Stimulated activated naive CD8-positive, alpha-beta T cell treated with anti-CD3 and anti-CD28 coated beads, Interleukin-15, Interleukin-2, amounts not matched to agents 100 U/mL and 50 U/mL, for 24 hours (primary cell): ENCODE data around the gene ATRNL1.
A peak's percentile ranks its signal among the peaks of the same experiment; 100 is the strongest.

ENCODE experiments used
- ATAC-seq: fragments of 150-1000 bp; cut with Tn5 transposase; one replicate; pipeline ENCODE4 v1.10.0; 2021
- DNase-seq: peaks from one replicate; pipeline ENCODE4 v3.0.0; 2021

ATRNL1 gene, protein sequence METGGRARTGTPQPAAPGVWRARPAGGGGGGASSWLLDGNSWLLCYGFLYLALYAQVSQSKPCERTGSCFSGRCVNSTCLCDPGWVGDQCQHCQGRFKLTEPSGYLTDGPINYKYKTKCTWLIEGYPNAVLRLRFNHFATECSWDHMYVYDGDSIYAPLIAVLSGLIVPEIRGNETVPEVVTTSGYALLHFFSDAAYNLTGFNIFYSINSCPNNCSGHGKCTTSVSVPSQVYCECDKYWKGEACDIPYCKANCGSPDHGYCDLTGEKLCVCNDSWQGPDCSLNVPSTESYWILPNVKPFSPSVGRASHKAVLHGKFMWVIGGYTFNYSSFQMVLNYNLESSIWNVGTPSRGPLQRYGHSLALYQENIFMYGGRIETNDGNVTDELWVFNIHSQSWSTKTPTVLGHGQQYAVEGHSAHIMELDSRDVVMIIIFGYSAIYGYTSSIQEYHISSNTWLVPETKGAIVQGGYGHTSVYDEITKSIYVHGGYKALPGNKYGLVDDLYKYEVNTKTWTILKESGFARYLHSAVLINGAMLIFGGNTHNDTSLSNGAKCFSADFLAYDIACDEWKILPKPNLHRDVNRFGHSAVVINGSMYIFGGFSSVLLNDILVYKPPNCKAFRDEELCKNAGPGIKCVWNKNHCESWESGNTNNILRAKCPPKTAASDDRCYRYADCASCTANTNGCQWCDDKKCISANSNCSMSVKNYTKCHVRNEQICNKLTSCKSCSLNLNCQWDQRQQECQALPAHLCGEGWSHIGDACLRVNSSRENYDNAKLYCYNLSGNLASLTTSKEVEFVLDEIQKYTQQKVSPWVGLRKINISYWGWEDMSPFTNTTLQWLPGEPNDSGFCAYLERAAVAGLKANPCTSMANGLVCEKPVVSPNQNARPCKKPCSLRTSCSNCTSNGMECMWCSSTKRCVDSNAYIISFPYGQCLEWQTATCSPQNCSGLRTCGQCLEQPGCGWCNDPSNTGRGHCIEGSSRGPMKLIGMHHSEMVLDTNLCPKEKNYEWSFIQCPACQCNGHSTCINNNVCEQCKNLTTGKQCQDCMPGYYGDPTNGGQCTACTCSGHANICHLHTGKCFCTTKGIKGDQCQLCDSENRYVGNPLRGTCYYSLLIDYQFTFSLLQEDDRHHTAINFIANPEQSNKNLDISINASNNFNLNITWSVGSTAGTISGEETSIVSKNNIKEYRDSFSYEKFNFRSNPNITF (N-terminal part only)

DNA sequence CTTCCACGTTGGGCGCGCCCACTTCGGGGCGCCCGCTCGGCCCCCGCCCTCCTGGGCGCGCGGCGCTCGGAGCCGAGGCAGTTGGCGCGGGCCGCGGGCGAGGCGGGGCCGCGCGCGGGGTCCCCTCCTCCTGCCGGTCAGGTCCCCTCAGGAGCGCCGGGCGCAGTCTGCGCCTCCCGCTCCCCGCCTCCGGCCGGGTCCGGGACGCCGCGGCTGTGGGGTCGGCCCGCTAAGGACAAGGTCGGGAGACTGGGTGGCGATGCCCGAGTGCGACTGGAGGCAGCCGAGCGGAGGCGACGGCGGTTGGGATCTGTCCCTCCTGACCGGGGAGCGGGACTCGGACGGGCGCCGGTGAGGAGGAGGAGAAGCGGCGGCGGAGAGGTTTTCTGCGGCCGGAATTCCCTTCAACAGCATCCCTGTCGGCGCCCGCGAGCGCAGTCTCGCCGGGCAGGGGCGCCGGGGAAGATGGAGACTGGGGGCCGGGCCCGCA lies at the start of gene ATRNL1:
Gene ATRNL1 (plus strand): TSS at position 80 of the 490 bp plus-strand sequence. CDS start 386 bp downstream, at position 466.
- ATAC-seq, result peak; percentile 53
- DNase-seq, result no peak

DNA sequence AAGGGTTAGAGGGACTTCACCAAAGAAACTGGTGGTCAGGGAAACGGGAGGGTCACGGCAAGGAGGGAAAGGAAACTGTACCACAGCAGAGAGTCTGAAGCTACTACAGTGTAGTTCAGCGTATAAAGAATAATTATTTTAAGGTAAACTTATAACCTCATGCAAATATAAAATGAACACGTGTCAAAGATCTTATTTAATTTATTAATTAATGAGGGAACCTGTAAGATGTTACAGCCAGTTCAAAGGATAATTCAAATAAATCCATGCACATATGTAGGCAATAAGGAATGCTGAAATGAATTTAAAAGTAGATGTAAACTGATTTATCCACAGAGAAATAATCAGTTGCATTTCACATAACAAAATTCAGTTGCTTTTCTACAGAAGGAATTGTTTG lies 49.4 kb upstream of the ATRNL1 start:
- ATAC-seq (no peak), DNase-seq (no peak)

DNA sequence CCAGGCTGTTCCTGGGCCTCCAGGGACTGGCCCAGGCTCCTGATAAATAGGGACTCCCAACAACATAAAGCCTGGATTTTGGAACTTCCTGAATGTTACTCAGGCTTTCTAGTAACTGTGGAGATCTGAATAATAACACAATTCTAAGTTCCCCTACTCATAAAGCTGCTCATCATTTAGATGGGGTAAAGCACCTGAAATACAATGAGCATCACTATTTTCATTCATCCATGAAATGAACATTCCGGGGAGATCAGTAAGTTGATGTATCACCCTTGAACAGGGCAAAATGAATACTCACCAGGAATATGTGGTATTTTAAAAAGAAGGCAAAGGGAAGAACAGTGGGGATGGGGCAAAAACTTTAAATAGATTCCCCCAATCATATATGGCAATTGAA lies 48.3 kb upstream of the ATRNL1 start:
- ATAC-seq (no peak), DNase-seq (no peak)

DNA sequence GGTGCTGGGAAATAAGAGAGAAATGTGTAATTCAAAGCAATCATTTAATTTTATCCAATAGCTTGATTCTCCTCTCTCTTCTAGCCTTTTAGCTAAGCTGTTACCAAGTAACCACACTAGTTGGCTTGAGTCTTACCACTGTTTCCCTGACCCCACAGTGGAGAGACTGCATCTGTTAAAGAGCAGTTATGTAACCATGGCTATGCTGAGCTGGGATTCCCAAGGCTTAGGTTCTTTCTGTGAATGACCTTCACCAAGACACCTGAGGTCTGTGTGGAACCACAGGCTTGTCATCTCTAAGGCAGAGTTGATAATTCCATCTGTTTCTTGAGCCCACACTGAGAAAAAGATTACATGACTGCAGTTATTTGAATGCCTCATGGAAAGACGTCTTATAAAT lies 47.7 kb upstream of the ATRNL1 start:
- ATAC-seq (no peak), DNase-seq (no peak)

DNA sequence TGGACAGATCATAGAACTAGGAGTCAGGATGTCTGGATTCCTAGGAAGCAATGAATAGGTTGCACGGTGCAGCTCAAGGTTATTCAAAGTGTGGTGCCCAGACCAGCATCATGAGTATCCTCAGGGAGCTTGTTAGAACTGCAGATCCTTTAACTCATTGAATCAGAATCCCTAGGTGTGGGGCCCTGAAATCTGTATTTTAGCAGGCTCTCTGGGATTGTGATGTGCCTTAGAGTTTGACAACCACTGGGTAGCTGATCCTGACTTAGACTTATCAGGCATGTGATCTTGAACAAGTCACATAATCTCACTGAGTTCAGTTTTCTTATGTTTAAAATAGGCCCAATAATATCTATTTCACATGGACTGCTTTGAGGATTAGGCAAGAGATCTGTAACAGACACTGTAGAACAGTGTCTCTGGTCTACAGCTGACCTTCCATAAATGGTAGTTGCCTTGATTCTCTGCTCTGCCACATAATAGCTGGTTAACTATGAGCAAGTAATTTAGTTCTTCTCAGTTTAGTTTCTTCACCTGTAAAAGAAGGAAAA lies 46.4 kb upstream of the ATRNL1 start:
- ATAC-seq (no peak), DNase-seq (no peak)

DNA sequence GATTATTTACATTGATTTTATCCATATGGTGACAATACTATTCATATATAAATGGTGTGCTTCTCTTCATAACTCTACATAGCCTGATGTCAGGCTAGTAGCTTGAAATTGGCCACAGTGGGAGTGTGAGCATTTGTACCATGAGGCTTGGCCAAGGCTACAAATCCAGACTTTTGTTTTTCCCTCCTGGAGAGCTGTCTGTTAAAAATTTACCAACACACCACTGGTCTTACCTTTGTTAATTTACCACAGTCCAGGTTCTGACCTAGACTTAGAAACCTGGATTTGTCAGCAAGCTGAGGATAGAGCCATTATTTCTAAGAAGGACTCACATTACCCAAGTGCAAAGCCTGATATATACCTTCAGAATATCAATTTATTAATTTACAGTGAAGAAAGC lies 45.5 kb upstream of the ATRNL1 start:
- ATAC-seq, result no peak
- DNase-seq, result no peak

DNA sequence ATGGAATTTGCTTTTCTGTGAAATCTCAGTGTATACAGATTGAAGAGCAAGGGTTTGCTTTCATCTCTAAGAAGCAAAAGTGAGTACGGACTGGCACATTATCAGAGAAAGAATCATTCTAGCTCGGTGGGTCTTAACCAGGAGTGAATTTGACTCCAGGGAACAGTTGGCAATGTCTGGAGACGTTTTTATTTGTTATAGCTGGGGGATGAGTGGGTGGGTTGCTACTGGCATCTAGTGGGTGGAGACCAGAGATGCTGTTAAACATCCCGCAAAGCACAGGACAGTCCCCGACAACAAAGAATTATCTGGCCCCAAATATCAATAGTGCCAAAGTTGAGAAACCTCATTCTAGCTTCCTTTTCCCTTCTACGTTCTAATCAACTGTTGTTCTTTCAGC lies 43.8 kb upstream of the ATRNL1 start:
- DNase-seq (no peak), ATAC-seq (no peak)

DNA sequence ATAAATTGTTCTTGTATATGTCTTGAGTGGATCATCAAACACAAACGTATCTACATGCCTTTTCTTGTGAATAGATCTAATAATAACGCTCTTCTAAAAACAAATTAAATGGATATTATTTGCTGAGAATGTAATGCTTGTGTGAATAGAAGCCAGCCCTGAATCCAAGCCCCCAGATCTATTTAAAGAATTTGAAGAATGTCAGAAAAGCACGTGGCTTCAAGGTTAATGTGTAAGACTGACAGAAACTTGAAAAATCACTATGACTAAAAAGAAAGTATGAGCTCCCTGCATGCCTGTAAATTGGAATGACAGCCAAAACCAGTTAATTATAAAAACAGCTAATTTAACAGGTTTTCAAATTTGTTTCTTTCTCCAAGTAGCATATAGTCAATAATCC lies 43.2 kb upstream of the ATRNL1 start:
- ATAC-seq (no peak), DNase-seq (no peak)

DNA sequence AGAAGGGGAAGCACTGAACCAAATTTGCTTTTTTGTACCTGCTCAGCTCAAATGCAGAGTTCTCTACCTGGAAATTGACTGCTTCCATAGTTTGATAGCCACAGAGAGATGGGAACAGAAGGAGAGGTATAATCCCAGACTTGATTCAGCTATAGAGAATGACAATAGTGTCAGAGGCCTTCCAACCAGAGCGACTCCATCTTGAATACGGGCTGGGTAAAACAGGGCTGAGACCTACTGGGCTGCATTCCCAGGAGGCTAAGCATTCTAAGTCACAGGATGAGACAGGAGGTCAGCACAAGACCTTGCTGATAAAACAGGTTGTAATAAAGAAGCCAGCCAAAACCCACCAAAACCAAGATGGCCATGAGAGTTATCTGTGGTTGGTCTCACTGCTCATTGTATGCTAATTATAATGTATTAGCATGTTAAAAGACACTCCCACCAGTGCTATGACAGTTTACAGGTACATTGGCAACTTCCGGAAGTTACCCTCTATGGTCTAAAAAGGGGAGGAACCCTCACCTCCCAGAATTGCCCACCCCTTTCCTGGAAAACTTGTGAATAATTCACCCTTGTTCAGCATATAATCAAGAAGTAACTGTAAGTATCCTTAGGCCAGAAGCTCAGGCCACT lies 42.7 kb upstream of the ATRNL1 start:
- DNase-seq (no peak), ATAC-seq (no peak)

DNA sequence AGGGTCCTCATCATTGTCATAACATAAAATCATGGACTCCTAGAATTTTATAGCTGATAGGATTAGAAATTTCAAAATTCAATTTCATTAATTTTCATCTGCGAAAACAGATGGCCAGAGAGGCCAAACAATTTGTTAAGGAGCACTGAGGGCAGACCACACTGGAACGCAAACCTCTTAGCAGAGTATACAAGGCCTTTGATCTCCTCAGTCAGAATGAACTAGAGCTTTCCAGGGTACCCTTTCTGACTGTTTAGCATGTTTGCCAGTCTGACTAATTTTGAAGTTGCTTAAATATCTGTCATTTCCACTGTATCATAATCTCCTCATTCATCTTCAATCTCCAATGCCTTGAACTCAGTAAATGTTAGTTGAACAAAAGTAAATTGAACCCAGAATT lies 41.9 kb upstream of the ATRNL1 start:
- ATAC-seq (no peak), DNase-seq (no peak)

DNA sequence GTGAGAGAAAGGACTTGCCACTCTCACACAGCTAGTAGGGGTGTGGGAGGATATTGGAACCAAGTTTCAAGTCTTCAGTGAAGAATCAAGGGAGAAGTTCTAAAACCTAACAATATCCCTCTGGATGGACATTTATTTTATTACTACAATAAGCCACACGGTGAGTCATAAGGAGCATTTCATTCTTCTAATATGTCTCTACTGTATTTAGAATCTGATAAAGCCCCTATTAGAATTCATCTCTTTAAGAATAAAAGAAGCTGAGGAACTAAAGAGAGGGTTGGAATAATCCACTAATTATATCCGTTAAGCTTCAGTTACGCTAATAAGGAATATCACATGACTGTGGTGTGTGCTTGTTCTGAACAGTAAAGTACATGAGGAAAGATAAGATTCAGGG lies 40.9 kb upstream of the ATRNL1 start:
- DNase-seq, result no peak
- ATAC-seq, result no peak

DNA sequence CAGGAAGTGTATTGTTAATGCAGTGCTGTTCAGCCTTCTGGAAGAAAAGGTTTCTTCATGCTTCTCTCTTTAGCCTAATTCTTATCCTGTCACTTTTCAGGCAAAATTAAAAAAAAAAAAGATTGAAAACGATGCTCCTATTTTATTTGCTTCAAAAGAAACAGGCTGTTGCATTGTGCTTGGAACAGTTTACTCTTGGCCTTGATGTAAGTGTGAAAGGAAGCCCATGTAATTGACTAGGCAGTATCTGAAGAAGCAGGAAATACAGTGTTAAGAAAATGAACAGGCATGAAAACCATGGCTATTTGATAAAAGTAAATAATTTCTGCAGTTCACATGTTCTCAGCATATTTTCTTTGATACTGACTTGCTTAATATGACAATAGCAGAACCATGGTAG lies 40.4 kb upstream of the ATRNL1 start:
- ATAC-seq, result no peak

DNA sequence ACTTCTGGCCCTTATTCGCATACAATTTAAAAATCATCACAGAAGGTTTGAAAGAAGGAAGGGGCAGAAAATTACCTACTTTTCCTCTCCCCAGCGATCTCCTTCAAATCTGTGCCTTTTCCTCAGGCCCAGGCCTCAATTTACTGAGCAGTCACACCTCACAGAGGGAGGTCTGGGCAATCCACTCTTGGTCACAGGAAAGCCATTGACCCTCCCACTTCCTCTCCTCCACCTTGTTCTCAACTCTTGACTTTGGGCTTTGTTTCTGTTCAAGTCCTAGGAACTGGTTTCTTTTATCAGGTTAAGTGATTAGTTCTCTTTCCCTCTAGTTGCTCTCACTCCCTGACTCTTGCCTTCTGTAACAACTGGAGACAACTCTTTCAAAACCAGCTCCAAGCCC lies 37.0 kb upstream of the ATRNL1 start:
- ATAC-seq (no peak), DNase-seq (no peak)

More for the DNA sequence above, 40.4 kb upstream of the ATRNL1 start:
- no peak for DNase-seq

DNA sequence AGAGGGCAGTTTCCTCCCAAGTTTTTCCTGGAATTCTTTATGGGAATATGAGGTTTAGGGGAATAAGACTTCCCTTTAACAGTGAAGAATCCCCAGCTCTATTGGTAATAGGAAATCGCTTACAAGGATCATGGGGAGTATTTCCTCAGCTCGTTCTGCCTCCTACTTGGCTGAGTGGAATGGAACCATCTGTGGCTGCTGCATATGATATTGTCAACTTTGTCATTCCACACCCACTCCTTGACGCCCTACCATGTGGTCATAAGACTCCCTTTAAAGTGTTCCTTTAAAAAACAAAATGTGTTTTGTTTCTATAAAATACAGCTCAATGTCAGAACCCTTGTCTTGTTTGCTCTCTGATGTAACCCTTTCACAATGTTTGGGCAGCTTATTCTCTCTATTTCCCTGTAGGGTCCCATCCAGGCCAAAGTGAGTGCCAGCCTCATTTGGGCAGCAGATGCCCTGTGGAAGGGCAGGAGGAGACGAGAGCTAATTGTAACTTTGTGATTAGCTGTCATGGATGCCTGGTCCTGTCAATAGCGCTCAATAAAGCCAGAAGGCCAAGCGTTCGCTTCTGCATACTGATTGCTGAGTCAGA lies 33.8 kb upstream of the ATRNL1 start:
- ATAC-seq (no peak), DNase-seq (no peak)

DNA sequence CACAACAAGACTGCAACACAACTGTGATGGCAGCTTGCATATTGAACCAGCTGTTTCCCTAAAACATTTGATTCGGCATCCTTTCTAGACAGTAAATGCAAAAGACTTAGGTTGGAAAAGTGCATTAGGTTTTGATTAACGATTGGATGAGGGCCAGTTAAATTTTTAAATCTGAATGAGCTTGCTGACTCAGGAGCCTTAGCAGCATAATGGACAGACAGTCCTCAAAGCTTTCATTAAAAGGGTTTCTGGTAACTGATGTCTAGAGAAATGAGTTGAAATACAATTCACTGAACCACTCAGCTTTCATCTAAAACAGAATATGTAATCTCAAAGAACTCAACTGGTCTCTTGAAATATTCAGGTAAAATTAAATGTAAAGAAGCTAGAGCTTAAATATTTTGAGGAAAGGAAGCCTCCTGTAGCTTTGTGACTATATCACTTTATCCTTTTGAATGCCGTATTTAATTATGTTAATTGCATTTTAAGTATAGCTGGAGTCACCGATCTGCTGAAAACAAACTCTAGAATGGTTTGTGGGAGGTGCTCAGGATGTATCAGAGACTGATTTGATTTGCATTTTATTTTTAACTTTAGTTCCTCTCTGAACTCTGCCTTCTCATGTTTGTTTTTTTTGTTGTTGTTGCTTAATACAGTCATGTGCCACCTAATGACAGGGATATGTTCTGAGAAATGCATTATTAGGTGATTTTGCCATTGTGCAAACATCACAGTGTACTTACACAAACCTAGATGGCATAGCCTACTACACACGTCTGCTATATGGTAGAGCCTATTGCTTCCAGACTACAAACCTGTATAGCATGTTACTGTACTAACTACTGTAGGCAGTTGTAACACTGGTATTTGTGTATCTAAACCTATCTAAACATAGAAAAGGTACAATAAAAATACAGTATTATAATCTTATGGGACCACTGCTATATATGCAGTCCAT lies 29.2 kb upstream of the ATRNL1 start:
- no peak for DNase-seq
- no peak for ATAC-seq

DNA sequence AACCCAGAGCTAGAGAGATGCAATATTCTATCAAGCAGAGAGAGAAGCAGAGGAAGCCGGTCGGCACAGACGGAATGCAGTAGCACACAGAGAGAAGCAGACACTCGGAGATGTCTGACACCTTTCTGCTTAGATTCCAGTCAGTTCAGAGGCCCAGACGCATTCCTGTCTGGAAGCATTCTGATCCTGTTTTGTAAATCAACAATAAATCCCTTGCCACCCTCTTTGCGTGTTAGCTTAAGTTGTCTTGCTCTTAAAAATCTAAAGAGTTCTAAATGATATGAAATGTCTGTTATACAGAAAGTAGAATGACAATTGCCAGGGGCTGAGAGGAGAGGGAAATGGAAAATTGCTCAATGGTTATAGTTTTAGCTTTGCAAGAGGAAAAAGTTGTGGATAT lies 27.4 kb upstream of the ATRNL1 start:
- ATAC-seq (no peak), DNase-seq (no peak)

DNA sequence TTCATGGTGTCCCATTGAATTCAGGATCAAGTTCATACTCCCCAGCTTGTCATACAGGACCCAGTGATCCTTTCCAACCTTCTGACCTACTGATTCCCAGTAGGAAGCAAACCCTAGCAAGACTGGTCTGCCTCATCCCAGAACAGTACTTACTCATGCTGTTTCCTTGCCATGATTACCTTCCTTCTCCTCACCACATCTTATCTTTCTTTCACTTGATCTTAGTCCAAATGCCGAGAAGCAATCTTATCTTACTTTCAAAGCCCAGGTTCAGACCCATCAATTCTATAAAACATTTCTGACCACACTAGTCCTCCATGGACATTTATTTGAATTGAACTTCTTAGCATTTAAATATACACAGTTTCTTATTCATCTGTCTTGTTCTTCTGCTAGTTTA lies 26.6 kb upstream of the ATRNL1 start:
- no peak for DNase-seq
- no peak for ATAC-seq

DNA sequence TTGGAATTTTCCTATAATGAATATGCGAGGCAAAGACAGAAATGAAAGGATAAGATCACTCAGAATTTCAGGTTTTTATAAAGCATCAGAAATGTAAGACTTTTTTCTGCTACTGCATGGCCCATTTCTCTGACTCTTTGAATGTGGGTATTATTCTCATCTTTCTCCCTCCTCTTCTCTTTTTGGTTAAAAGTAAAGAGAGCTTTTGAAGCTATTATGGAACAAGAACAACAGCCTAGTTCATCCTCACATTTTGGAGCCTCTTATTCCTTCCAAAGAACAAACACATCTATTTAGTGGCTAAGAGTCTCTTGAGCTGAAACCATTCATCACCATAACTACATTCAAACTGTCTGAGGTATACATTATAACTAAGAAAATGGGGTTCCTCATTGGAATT lies 19.4 kb upstream of the ATRNL1 start:
- ATAC-seq (no peak), DNase-seq (no peak)

DNA sequence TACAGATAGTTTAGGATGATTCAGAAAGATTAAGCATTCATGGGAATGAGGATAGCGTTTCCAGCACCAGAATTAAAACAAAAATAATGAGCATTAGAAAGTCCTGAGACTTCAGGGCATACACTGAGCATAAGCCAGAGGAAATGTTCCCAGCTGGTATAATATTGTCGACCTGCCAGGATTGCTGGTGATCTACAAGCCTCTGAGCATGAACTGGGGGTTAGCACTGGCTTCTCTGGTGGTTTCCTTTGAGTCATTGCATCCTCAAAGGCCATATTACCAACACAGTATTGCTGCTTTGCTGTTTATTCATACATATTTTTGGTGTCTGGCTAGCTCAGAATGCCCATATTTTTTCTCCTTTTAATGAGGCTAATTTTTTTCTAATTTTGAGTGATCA lies 10.7 kb upstream of the ATRNL1 start:
- DNase-seq, result no peak

DNA sequence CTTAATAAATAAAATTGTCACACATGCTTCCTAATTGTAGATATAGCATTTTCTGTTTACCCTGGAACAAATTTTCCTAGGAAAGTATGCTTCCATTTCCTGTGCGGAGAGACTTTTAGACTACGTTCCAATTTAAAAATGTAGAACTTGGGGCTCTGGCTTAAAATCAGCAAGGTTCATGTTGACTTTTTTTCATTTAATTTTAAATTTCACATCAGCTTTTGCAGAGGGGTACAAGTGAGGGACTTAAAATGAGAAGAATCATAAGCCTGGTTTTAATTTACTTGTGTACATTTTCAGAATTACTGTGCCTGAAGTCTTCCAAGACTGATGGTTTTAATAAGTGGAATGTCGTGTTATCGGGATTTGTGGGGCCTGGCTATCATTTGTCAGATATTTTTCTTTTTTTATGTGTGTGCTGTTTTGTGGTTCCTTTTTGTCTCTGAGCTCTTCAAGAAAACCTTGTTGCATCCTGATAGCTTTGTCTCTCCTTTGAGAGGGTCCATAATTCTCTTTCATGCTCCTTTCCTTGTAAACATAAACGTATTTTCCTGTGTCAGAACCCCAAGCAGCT lies 8.8 kb upstream of the ATRNL1 start:
- DNase-seq (no peak), ATAC-seq (no peak)

More for the DNA sequence above, 10.7 kb upstream of the ATRNL1 start:
- ATAC-seq, result no peak
